ENCODE results near the gene OGDH. TPM values are rescaled to one million over a fixed set of nuclear protein-coding genes. Genes with fewer than 3 reads are reported as not detected.

OGDH gene
- total RNA-seq, 1 donor from 2014 or later: 62.0 TPM

- DNase-seq (ENCODE audit: low read depth): no peak
These were observed 41.8 kb upstream of the OGDH start for GRCh38 chr7:44564606-44565005.

GRCh38 chr7:44565097-44565794 lies 41.2 kb upstream of the OGDH start:
- no peak overlapping the region for H3K4me3 ChIP-seq (ENCODE audit: low read depth, low read length)
- TF ChIP-seq CTCF (conservative IDR thresholded peaks at IDR 0.05; ENCODE audit: low read depth, low read length): peak; percentile 97
- DNase-seq (ENCODE audit: low read depth): no peak

More at GRCh38 chr7:44564606-44565005, 41.8 kb upstream of the OGDH start:
- no peak for TF ChIP-seq CTCF (conservative IDR thresholded peaks at IDR 0.05; ENCODE audit: low read depth, low read length)
- H3K4me3 ChIP-seq (ENCODE audit: low read depth, low read length): no peak overlapping the region

- no peak for DNase-seq (ENCODE audit: low read depth)
- H3K4me3 ChIP-seq (ENCODE audit: low read depth, low read length): no peak overlapping the region
- no peak for TF ChIP-seq CTCF (conservative IDR thresholded peaks at IDR 0.05; ENCODE audit: low read depth, low read length)
These were observed 40.5 kb upstream of the OGDH start for GRCh38 chr7:44565795-44566559.

- DNase-seq (ENCODE audit: low read depth): no peak
- H3K4me3 ChIP-seq (ENCODE audit: low read depth, low read length): no peak overlapping the region
- no peak for TF ChIP-seq CTCF (conservative IDR thresholded peaks at IDR 0.05; ENCODE audit: low read depth, low read length)
These were observed 39.7 kb upstream of the OGDH start for GRCh38 chr7:44566680-44567079.

GRCh38 chr7:44567884-44568283 lies 38.5 kb upstream of the OGDH start:
- DNase-seq (ENCODE audit: low read depth): no peak
- no peak for TF ChIP-seq CTCF (conservative IDR thresholded peaks at IDR 0.05; ENCODE audit: low read depth, low read length)
- no peak overlapping the region for H3K4me3 ChIP-seq (ENCODE audit: low read depth, low read length)

- no peak for TF ChIP-seq CTCF (conservative IDR thresholded peaks at IDR 0.05; ENCODE audit: low read depth, low read length)
- no peak overlapping the region for H3K4me3 ChIP-seq (ENCODE audit: low read depth, low read length)
- no peak for DNase-seq (ENCODE audit: low read depth)
These were observed 37.5 kb upstream of the OGDH start for GRCh38 chr7:44568771-44569560.

Data from epithelial cell of proximal tubule (primary cell).